K562 (cell line): ENCODE results near the gene MMP24. TPM values are rescaled to one million over a fixed set of nuclear protein-coding genes. Genes with fewer than 3 reads are reported as not detected.

Source experiments
- ETV1 ChIP-seq: fragments of 450-650 bp; conservative IDR thresholded peaks from 2 replicates; pipeline ENCODE4 v1.6.1; 2016; ENCODE audit warnings: missing genetic modification characterization, control low read depth, low read depth, missing compliant biosample characterization
- EWSR1 ChIP-seq: fragments of 450-650 bp; IDR thresholded peaks from 2 replicates; pipeline ENCODE4 v1.6.1; 2018; ENCODE audit warnings: borderline replicate concordance, mild to moderate bottlenecking, low read depth, moderate library complexity; ENCODE audit not compliant: partially characterized antibody
- KAT2B ChIP-seq: IDR thresholded peaks from one replicate; pipeline ENCODE4 v1.6.1; 2012; ENCODE audit warnings: low read depth, mild to moderate bottlenecking, control low read depth, inconsistent platforms, low read length, moderate library complexity
- KLF16 ChIP-seq: IDR thresholded peaks from 2 replicates; pipeline ENCODE4 v1.6.1; 2016; ENCODE audit warnings: antibody characterized with exemption
- MAFK ChIP-seq: IDR thresholded peaks from 2 replicates; pipeline ENCODE4 v1.6.1; 2011; ENCODE audit warnings: low read length, improper control_type of control experiment
- NR1H2 ChIP-seq: sonication (generic); formaldehyde crosslinking; IDR thresholded peaks from 2 replicates; pipeline ENCODE4 v1.4.0; 2020; ENCODE audit warnings: mild to moderate bottlenecking, missing genetic modification reagents
- YY1 ChIP-seq, 3 experiments: IDR thresholded peaks; 2 replicates each; pipeline ENCODE4 v1.6.1; 2011; ENCODE audit warnings: low read length in 2 of 3, mild to moderate bottlenecking in 2 of 3, moderate library complexity in 2 of 3, borderline replicate concordance in 1 of 3, control low read depth in 1 of 3, low read depth in 1 of 3; ENCODE audit not compliant: insufficient read depth in 3 of 3, insufficient replicate concordance in 2 of 3, control insufficient read depth in 1 of 3, insufficient read length in 1 of 3; ENCODE audit errors: extremely low read depth in 1 of 3
- ZNF140 ChIP-seq: fragments of 250-450 bp; sonication (Bioruptor Pico); IDR thresholded peaks from 2 replicates; pipeline ENCODE4 v1.8.0; 2021; ENCODE audit warnings: moderate library complexity, mild to moderate bottlenecking, inconsistent platforms
- polyA plus RNA-seq, 8 experiments: library from polyadenylated mRNA; depleted of rRNA in 4 of 8; stranded (reverse) in 5 of 8; unstranded in 3 of 8; fragments of >200 nt; fragmentation: Nextera tagmentation in 2 of 8; fragmentation: Illumina TruSeq in 1 of 8; extraction: Ambion mirVana in 2 of 8; extraction: Trizol in 1 of 8; gene quantifications; 2 replicates each; pipeline versions ENCODE4 v1.2.1 to v1.2.3, GENCODE V29; 2011 to 2014; ENCODE audit warnings: inconsistent platforms in 1 of 8, missing spikeins in 1 of 8
- total RNA-seq, 7 experiments: library from RNA; depleted of rRNA in 6 of 7; stranded (reverse); fragments of >200 nt in 6 of 7; fragmentation: Illumina TruSeq in 2 of 7; extraction: Trizol in 2 of 7; gene quantifications; 2 replicates each; pipeline versions ENCODE4 v1.2.1 to v1.2.3, GENCODE V29; 2011 to 2021; ENCODE audit warnings: low replicate concordance in 1 of 7
- TF ChIP-seq, protein P1 (sequence below): sonication (generic); IDR thresholded peaks from 2 replicates; pipeline ENCODE4 v1.6.1; 2016
- TF ChIP-seq, protein P2 (sequence below), 2 experiments: IDR thresholded peaks; 2 replicates each; pipeline ENCODE4 v1.6.1; 2012; ENCODE audit warnings: improper control_type of control experiment in 2 of 2, low read depth in 2 of 2, low read length in 2 of 2, borderline replicate concordance in 1 of 2
- TF ChIP-seq, protein P3 (sequence below): sonication (generic); formaldehyde crosslinking; IDR thresholded peaks from 2 replicates; pipeline ENCODE4 v1.8.0; 2023; ENCODE audit warnings: mild to moderate bottlenecking, missing genetic modification reagents
- TF ChIP-seq, protein P4 (sequence below): fragments of 450-650 bp; conservative IDR thresholded peaks from 2 replicates; pipeline ENCODE4 v1.6.1; 2016; ENCODE audit warnings: missing genetic modification characterization, low read depth, mild to moderate bottlenecking, missing compliant biosample characterization, moderate library complexity
- TF ChIP-seq, protein P5 (sequence below): fragments of 250-450 bp; sonication (Bioruptor Pico); IDR thresholded peaks from 2 replicates; pipeline ENCODE4 v1.8.0; 2022; ENCODE audit warnings: moderate library complexity, mild to moderate bottlenecking, inconsistent platforms
- TF ChIP-seq, protein P6 (sequence below): fragments of 450-650 bp; IDR thresholded peaks from 2 replicates; pipeline ENCODE4 v1.6.1; 2014; ENCODE audit warnings: low read depth, mild to moderate bottlenecking, moderate library complexity, borderline replicate concordance

The MMP24 gene
- total and polyA plus RNA-seq, 9 of the 15 experiments (the other 6 are each of a cell fraction or from before 2014, with no cell fraction given): 0.03 to 0.07 (median 0.03) TPM; not detected in 6

DNA sequence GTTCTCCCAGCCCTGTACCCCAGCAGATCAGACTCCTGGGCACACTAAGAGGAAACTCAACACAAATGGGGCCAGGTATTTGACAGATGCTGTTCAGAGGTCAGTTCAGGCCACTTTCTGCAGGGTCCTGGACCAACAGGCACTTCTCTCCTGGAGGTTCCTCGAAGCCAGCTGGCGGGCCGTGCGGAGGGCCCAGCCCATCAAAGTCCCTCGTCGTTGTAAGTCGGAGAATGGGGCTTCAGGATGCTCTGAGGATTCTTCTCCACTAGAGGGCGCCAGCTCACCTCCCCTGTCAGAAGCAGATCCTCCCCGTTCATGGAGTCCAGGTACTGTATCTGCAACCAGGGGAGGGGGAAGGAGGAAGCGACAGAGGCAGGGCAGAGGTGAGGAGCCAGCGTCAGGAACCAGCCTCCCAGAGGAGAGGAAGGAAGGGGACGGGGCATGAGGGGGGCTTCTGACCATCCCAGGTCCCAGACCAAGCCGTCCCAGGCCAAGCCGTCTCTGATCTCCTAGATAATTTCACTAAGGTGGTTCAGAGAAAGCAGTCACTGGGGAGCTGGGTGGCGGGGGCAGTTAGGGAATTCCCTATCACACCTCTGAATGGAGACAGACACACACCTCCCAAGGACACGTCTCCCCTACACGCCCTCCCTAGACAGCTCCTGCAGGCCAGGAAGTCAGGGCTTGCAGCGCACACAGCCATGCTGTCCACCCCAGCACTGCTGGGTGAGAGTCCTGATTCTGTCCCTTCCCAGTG, 77.4 kb downstream of the MMP24 start (continued):
- TF ChIP-seq YY1 (IDR thresholded peaks at IDR 0.05; ENCODE audit: borderline replicate concordance in 1 of 3, control insufficient read depth in 1 of 3, extremely low read depth in 1 of 3, insufficient read depth in 3 of 3, insufficient read length in 1 of 3, insufficient replicate concordance in 2 of 3, low read depth in 1 of 3, low read length in 2 of 3) (peak in 2 of 3 experiments; percentile 58 to 79), ETV1 (tag) (no peak), KLF16 (peak; percentile 38; the same call in 1 of the 2 replicates), NR1H2 (CRISPR knock-in tag) (no peak), KAT2B (no peak), MAFK (no peak), ZNF140 (CRISPR knock-in tag) (no peak), EWSR1 (no peak)
- TF ChIP-seq, protein P1, sequence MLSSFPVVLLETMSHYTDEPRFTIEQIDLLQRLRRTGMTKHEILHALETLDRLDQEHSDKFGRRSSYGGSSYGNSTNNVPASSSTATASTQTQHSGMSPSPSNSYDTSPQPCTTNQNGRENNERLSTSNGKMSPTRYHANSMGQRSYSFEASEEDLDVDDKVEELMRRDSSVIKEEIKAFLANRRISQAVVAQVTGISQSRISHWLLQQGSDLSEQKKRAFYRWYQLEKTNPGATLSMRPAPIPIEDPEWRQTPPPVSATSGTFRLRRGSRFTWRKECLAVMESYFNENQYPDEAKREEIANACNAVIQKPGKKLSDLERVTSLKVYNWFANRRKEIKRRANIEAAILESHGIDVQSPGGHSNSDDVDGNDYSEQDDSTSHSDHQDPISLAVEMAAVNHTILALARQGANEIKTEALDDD: no peak
- TF ChIP-seq, protein P2, sequence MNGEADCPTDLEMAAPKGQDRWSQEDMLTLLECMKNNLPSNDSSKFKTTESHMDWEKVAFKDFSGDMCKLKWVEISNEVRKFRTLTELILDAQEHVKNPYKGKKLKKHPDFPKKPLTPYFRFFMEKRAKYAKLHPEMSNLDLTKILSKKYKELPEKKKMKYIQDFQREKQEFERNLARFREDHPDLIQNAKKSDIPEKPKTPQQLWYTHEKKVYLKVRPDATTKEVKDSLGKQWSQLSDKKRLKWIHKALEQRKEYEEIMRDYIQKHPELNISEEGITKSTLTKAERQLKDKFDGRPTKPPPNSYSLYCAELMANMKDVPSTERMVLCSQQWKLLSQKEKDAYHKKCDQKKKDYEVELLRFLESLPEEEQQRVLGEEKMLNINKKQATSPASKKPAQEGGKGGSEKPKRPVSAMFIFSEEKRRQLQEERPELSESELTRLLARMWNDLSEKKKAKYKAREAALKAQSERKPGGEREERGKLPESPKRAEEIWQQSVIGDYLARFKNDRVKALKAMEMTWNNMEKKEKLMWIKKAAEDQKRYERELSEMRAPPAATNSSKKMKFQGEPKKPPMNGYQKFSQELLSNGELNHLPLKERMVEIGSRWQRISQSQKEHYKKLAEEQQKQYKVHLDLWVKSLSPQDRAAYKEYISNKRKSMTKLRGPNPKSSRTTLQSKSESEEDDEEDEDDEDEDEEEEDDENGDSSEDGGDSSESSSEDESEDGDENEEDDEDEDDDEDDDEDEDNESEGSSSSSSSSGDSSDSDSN (IDR thresholded peaks at IDR 0.05; ENCODE audit: borderline replicate concordance in 1 of 2, low read depth in 2 of 2, low read length in 2 of 2): 0 out of 4 replicates have a peak, but pooled peaks of 1 of the 2 experiments have one; percentile 28
- TF ChIP-seq, protein P3, sequence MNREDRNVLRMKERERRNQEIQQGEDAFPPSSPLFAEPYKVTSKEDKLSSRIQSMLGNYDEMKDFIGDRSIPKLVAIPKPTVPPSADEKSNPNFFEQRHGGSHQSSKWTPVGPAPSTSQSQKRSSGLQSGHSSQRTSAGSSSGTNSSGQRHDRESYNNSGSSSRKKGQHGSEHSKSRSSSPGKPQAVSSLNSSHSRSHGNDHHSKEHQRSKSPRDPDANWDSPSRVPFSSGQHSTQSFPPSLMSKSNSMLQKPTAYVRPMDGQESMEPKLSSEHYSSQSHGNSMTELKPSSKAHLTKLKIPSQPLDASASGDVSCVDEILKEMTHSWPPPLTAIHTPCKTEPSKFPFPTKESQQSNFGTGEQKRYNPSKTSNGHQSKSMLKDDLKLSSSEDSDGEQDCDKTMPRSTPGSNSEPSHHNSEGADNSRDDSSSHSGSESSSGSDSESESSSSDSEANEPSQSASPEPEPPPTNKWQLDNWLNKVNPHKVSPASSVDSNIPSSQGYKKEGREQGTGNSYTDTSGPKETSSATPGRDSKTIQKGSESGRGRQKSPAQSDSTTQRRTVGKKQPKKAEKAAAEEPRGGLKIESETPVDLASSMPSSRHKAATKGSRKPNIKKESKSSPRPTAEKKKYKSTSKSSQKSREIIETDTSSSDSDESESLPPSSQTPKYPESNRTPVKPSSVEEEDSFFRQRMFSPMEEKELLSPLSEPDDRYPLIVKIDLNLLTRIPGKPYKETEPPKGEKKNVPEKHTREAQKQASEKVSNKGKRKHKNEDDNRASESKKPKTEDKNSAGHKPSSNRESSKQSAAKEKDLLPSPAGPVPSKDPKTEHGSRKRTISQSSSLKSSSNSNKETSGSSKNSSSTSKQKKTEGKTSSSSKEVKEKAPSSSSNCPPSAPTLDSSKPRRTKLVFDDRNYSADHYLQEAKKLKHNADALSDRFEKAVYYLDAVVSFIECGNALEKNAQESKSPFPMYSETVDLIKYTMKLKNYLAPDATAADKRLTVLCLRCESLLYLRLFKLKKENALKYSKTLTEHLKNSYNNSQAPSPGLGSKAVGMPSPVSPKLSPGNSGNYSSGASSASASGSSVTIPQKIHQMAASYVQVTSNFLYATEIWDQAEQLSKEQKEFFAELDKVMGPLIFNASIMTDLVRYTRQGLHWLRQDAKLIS (CRISPR knock-in tag): 0 out of 2 replicates have a peak, but pooled peaks have one; percentile 61
- TF ChIP-seq, protein P4, sequence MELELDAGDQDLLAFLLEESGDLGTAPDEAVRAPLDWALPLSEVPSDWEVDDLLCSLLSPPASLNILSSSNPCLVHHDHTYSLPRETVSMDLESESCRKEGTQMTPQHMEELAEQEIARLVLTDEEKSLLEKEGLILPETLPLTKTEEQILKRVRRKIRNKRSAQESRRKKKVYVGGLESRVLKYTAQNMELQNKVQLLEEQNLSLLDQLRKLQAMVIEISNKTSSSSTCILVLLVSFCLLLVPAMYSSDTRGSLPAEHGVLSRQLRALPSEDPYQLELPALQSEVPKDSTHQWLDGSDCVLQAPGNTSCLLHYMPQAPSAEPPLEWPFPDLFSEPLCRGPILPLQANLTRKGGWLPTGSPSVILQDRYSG (tag): no peak
- TF ChIP-seq, protein P5, sequence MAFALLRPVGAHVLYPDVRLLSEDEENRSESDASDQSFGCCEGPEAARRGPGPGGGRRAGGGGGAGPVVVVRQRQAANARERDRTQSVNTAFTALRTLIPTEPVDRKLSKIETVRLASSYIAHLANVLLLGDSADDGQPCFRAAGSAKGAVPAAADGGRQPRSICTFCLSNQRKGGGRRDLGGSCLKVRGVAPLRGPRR: no peak
- TF ChIP-seq, protein P6, sequence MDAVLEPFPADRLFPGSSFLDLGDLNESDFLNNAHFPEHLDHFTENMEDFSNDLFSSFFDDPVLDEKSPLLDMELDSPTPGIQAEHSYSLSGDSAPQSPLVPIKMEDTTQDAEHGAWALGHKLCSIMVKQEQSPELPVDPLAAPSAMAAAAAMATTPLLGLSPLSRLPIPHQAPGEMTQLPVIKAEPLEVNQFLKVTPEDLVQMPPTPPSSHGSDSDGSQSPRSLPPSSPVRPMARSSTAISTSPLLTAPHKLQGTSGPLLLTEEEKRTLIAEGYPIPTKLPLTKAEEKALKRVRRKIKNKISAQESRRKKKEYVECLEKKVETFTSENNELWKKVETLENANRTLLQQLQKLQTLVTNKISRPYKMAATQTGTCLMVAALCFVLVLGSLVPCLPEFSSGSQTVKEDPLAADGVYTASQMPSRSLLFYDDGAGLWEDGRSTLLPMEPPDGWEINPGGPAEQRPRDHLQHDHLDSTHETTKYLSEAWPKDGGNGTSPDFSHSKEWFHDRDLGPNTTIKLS: no peak
